HG02571 (cell line): ENCODE measurements around the gene MAP1LC3B2.

ENCODE experiments used
- ATAC-seq: cut with Tn5 transposase; IDR thresholded peaks from one replicate; pipeline ENCODE4 v1.9.1; 2021; ENCODE audit warnings: mild to moderate bottlenecking, moderate library complexity; ENCODE audit not compliant: unreplicated experiment

The MAP1LC3B2 gene

GRCh38 chr12:116591855-116592637, 32.9 kb downstream of the MAP1LC3B2 start:
- no peak for ATAC-seq

DNA sequence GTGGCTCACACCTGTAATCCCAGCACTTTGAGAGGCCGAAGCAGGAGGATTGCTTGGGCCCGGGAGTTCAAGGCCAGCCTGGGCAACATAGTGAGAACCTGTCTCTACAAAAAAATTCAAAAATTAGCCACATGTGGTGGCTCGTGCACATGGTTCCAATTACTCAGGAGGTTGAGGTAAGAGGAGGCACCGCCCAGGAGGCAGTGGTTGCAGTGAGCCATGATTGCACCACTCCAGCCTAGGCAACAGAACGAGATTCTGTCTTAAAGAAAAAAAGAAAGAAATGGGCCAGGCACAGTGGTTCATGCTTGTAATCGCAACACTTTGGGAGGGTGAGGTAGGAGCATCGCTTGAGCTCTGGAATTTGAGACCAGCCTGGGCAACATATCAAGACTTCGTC, 33.5 kb downstream of the MAP1LC3B2 start:
- ATAC-seq: no peak

- no peak for ATAC-seq
Measured at GRCh38 chr12:116594325-116595038, 35.3 kb downstream of the MAP1LC3B2 start.

GRCh38 chr12:116595186-116595585, 36.0 kb downstream of the MAP1LC3B2 start:
- ATAC-seq: no peak

GRCh38 chr12:116595672-116596071, 36.5 kb downstream of the MAP1LC3B2 start:
- no peak for ATAC-seq

- ATAC-seq: no peak
Measured at GRCh38 chr12:116597886-116598285, 38.7 kb downstream of the MAP1LC3B2 start.

DNA sequence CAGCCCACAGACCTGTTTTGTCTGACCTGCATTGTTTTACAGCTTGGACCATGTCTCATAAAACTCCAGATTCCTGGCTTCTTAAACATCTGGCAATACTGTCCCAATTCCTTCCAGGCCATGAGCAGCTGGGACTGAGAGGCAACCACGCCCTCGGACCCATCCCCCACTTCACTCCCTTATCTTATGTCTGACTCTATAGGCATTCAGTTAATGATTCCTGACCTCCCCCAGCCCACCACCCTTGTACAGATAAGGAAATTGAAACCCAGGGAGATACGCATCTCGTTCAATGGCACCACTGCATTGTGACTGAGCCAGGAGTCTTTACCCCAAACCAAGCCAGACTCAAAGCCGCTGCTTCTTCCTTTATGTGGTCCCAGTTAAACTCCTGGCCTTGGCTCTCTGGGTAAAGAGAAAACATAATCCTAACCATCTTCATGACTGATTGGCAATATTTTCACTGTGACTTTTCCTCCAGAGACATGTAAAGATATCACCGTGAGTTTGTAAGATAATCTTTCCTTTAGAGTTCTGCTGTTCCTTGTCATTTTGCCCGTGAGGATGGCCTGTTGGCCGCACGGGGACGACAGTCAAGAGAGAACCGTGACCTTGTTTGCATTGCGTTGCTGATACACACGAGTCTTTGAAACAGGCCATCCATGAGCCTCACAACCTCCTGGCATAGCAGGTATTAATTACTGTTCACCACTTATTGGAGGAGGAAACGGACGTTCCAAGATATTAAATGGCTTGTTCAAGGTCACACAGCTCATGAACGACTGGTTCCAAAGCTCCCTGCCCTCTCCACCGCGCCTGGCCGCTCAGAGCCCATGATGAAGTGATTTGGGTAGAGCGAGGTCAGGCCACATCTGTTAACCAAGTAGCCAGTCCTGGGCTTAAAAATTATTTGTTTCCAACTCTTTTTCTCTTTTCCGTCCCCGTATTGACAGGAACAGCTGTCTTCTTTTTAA, 39.4 kb downstream of the MAP1LC3B2 start:
- no peak for ATAC-seq

DNA sequence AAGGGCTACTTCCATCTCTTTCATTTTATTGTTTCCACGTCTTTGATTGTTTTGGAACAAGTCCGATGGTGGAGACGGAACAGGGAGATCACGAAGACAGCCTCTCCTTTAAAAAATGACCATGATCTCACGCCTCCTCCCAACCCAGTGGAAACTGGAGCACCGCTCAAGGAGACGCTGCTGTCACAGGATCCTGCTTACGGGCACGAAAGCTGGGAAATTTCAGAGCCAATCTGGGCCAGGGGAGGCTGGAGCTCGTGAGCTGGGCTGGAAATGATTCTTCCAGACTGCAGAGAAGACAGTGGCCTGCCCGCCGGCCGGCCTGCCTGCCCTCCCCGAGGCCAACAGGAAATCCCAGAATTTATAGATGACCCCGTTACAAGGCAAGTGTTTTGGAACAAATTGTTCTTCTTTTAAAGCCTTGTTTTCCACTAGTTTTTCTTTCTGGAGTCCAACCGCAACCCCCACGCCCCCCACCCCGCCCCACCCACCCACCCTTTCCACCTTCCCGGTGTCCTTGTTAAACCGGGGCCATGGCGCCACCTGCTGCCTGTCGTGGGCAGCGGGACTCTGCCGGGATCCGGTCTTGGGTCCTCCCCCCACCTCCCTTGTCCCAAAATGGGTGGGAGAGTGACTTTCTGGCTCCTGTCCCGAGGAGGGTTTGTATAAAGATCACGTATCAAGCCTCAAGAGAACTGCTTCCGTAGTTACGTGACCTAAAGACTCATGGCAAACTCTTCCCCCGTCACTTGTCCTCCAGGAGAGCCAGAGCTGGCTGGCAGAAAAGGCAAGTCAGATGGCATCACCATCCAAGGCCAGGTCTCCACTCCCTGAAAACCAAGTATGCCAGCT, 40.3 kb downstream of the MAP1LC3B2 start:
- no peak for ATAC-seq

- no peak for ATAC-seq
Measured at GRCh38 chr12:116600959-116601918, 42.1 kb downstream of the MAP1LC3B2 start.

- no peak for ATAC-seq
Measured at GRCh38 chr12:116601933-116602810, 43.0 kb downstream of the MAP1LC3B2 start.

DNA sequence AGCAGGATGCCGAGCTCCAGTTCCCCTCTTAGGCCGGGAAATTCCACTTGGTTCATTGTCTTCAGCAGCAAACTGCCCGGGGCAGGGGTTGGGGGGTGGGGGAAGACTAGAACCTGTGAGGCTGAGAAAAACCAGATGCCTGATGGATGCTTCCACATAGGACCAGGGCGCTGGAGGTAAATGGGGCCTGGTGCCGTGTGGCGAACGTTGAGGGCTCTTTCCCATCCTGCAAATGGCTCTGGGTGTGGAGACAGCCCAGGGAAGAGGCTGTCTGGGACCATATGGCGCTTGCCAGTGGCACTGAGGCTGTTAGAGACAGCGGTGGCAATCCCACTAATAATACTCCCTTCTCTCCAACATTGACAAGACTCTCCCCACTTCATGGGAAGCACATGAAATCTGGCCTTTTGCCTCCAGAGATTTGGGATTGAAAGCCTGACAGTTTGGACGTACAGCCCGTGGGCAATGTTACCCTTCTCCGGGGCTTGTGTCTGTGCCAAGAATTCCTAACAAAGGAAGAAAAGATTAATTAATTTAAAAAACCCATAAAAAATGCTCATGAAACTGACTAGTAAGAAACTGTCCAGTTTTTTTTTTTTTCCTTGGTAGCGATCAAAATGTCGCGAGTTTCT, 44.5 kb downstream of the MAP1LC3B2 start:
- no peak for ATAC-seq

DNA sequence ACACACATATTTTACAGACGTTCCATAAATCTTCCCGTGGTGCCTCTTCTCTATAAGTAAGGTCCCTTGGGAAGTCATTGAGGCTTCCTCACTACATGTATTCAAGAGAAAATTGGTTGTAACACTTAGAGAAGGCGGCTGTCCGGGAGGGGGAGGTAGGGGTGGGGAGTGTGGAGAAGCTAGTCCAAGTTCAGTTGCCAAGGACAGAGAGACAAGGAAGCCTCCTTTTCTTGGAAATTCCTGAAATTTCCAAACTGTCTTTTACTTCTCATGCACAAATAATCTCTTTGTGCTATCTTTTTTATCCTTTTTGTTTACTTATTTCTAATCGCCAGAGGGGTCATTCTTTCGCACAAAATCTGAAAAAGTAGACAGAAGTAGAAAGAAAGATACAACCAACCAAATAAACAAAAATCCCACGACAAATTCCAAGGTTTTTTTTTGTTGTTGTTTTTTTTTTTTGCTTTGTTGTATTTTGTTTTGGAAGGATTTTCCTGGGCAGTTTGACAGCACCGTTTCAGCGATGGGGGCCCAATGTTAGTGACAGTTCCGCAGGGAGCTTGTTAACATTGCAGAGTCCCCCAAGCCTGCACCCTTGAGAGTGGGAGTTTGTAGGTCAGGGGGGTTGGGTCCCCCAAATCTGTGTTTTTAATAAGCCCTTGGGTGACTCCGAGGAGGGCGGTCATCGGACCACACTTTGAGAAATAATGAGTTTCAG, 45.2 kb downstream of the MAP1LC3B2 start:
- no peak for ATAC-seq

GRCh38 chr12:116604951-116605641, 45.9 kb downstream of the MAP1LC3B2 start:
- no peak for ATAC-seq

GRCh38 chr12:116606397-116606796, 47.2 kb downstream of the MAP1LC3B2 start:
- ATAC-seq: no peak

DNA sequence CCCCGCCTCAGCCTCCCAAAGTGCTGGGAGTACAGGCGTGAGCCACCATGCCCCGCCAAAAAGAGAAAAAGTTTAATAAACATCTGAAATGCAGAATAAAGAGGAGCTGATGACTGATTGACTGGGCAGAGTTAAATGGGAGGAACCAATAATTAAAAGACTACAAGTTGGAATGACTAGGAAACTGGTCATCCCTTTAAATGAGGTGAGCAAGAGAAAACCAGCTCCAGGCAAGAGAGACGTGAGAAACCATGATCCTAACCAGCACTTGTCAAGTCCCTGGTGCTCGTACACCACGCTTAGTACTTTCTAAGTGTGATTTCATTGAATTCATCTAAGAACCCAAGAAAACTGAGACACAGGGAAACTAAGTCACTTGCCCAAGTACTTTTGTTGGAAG, 47.9 kb downstream of the MAP1LC3B2 start:
- ATAC-seq: no peak

GRCh38 chr12:116609319-116610114, 50.3 kb downstream of the MAP1LC3B2 start:
- ATAC-seq: no peak
